B cell (primary cell): ENCODE results near the gene ARHGAP26. TPM values are rescaled to one million over a fixed set of nuclear protein-coding genes. Genes with fewer than 3 reads are reported as not detected.

Experiments
- ATAC-seq: fragments of 200-7000 bp; cut with Tn5 transposase; one replicate; pipeline ENCODE4 v1.10.0; 2021; ENCODE audit warnings: low read depth, mild to moderate bottlenecking, moderate number of reproducible peaks, moderate library complexity
- CTCF ChIA-PET: fragments of 350-600 bp; sonication (Branson Sonifier 250); formaldehyde crosslinking; loops from one replicate; lab custom pipeline; 2021; ENCODE audit warnings: antibody characterized with exemption, inconsistent platforms; lab: Charles Lee
- POLR2A ChIA-PET: fragments of 350-600 bp; sonication (Branson Sonifier 250); formaldehyde crosslinking; loops from one replicate; lab custom pipeline; 2021; ENCODE audit warnings: antibody characterized with exemption; lab: Charles Lee
- DNase-seq: peaks from one replicate; pipeline ENCODE4 v3.0.0; 2013
- H2AFZ ChIP-seq: 2 replicates; pipeline ENCODE4 v1.6.1; 2012; ENCODE audit warnings: mild to moderate bottlenecking, low read depth, low read length; ENCODE audit not compliant: insufficient read depth, poor library complexity, severe bottlenecking
- H3K27ac ChIP-seq, 2 donors: 1 replicate in 1 of 2; 2 replicates in 1 of 2; pipeline ENCODE4 v1.5.1; 2012 to 2013; ENCODE audit warnings: low read length in 2 of 2, mild to moderate bottlenecking in 2 of 2, moderate library complexity in 1 of 2
- H3K27me3 ChIP-seq, 4 experiments: fragments of 200-600 bp in 1 of 4; sonication (generic) in 1 of 4; replicated peaks in 1 of 4; 1 replicate in 2 of 4; 2 replicates in 2 of 4; pipeline versions ENCODE4 v1.6.1 to v1.7.0; 2013 to 2016; ENCODE audit warnings: low read length in 3 of 4, mild to moderate bottlenecking in 2 of 4, mixed read lengths in 1 of 4, moderate library complexity in 1 of 4; ENCODE audit not compliant: insufficient read depth in 4 of 4, control insufficient read depth in 3 of 4; ENCODE audit errors: control extremely low read depth in 1 of 4
- H3K36me3 ChIP-seq, 2 experiments: replicated peaks in 1 of 2; 1 replicate in 1 of 2; 2 replicates in 1 of 2; pipeline versions ENCODE4 v1.6.1 to v1.7.1; 2013; ENCODE audit warnings: low read length in 1 of 2; ENCODE audit not compliant: insufficient read depth in 2 of 2, control insufficient read depth in 1 of 2; ENCODE audit errors: control extremely low read depth in 1 of 2, extremely low read depth in 1 of 2
- H3K4me1 ChIP-seq, 2 donors: fragments of 200-600 bp in 1 of 2; sonication (generic) in 1 of 2; 1 replicate in 1 of 2; 2 replicates in 1 of 2; pipeline versions ENCODE4 v1.5.1 to v1.6.1; 2013 to 2017; ENCODE audit warnings: low read length in 2 of 2; ENCODE audit not compliant: control insufficient read depth in 2 of 2, insufficient read depth in 2 of 2
- H3K4me2 ChIP-seq: replicated peaks from 2 replicates; pipeline ENCODE3; 2012; ENCODE audit warnings: mild to moderate bottlenecking, low read depth, low read length; ENCODE audit not compliant: poor library complexity, severe bottlenecking
- H3K4me3 ChIP-seq, 5 experiments: fragments of 200-600 bp in 1 of 5; sonication (generic) in 1 of 5; 1 replicate in 3 of 5; 2 replicates in 2 of 5; pipeline versions ENCODE4 v1.5.1 to v1.7.0; 2011 to 2016; ENCODE audit warnings: low read length in 4 of 5, mild to moderate bottlenecking in 4 of 5, low read depth in 2 of 5, control low read depth in 1 of 5, moderate library complexity in 1 of 5; ENCODE audit not compliant: insufficient read depth in 1 of 5; ENCODE audit errors: control extremely low read depth in 1 of 5, extremely low read depth in 1 of 5
- H3K79me2 ChIP-seq: fragments of 200-600 bp; sonication (generic); one replicate; pipeline ENCODE4 v1.6.0; 2016; ENCODE audit warnings: low read length; ENCODE audit not compliant: control insufficient read depth, insufficient read depth
- H3K9ac ChIP-seq: fragments of 200-600 bp; sonication (generic); 2 replicates; pipeline ENCODE4 v1.6.1; 2017; ENCODE audit warnings: mild to moderate bottlenecking, low read length, moderate library complexity
- H3K9me3 ChIP-seq, 3 donors: one replicate each; pipeline versions ENCODE4 v1.6.1 to v1.7.1; 2013; ENCODE audit warnings: low read length in 2 of 3; ENCODE audit not compliant: control insufficient read depth in 2 of 3, insufficient read depth in 1 of 3; ENCODE audit errors: control extremely low read depth in 1 of 3
- H4K20me1 ChIP-seq: 2 replicates; pipeline ENCODE4 v1.6.0; 2012; ENCODE audit warnings: mild to moderate bottlenecking, low read length; ENCODE audit not compliant: insufficient read depth, control insufficient read depth, poor library complexity, severe bottlenecking
- H3K27ac Mint-ChIP-seq: one replicate; pipeline ENCODE4 v1.8.0; 2021; ENCODE audit warnings: mixed read lengths
- H3K27me3 Mint-ChIP-seq: one replicate; pipeline ENCODE4 v1.8.0; 2021; ENCODE audit warnings: mixed read lengths
- H3K4me1 Mint-ChIP-seq: one replicate; pipeline ENCODE4 v1.8.0; 2021; ENCODE audit warnings: mixed read lengths
- H3K4me3 Mint-ChIP-seq: one replicate; pipeline ENCODE4 v1.8.0; 2021; ENCODE audit warnings: mixed read lengths
- H3K9me3 Mint-ChIP-seq: one replicate; pipeline ENCODE4 v1.8.0; 2022; ENCODE audit warnings: mixed read lengths; ENCODE audit not compliant: insufficient read depth
- EZH2 ChIP-seq: IDR thresholded peaks from 2 replicates; pipeline ENCODE4 v1.6.1; 2012; ENCODE audit warnings: borderline replicate concordance, low read depth, mild to moderate bottlenecking, moderate library complexity, low read length; ENCODE audit not compliant: insufficient read depth, poor library complexity, severe bottlenecking
- WGBS: methylation state at CpG from one replicate; pipeline ENCODE4 v1.1.5; 2013; ENCODE audit warnings: missing lambda C conversion rate; ENCODE audit not compliant: insufficient coverage; 5-methylcytosine and 5-hydroxymethylcytosine counted together
- intact Hi-C: fragments of 100-400 bp; cut with micrococcal nuclease; formaldehyde crosslinking; loops from one replicate; pipeline ENCODE4 v1.10.0; 2022
- polyA plus RNA-seq: library from polyadenylated mRNA; depleted of rRNA; stranded (reverse); fragments of >200 nt; gene quantifications from 2 replicates; pipeline ENCODE4 v1.2.3, GENCODE V29; 2012
- total RNA-seq, 2 donors: library from RNA; stranded (reverse); fragments of 120-200 nt in 1 of 2; gene quantifications; 1 replicate in 1 of 2; 2 replicates in 1 of 2; pipeline versions ENCODE4 v1.2.3 to v1.2.4, GENCODE V29; 2013 to 2022
- TF ChIP-seq, protein P1 (sequence below): fragments of 200-600 bp; IDR thresholded peaks from one replicate; pipeline ENCODE4 v1.8.0; 2022; ENCODE audit warnings: antibody characterized with exemption, mild to moderate bottlenecking

The ARHGAP26 gene
- total and polyA plus RNA-seq, 2 donors (not counting 1 experiment from before 2014, with no cell fraction given): 1.8 to 22.5 TPM

DNA sequence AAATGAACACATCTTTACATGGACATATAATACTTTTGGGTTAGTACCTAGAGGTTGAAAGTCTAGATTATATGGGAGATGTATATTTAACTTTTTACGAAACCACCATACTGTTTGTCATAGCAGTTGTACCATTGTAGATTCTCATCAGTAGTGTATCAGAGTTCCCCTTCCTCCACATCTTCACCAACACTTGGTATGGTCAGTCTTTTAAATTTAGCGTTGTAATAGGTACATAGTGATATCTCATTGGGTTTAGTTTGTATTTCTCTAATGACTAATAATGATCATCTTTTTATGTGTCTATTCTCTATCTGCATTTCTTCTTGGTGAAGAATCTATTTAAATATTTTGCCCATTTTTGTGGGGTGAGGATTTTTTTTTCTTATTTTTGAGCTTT is 495.8 kb downstream of the ARHGAP26 start:
- ATAC-seq: no peak

GRCh38 chr5:143267186-143267585 is 497.0 kb downstream of the ARHGAP26 start:
- H4K20me1 ChIP-seq: no peaks in the 10 kb centered on the region
- H3K9me3 ChIP-seq: peaks cover 4 to 12% (median 8%) of the 10 kb centered on the region in 3 donors
- no CpG with 5 or more reads among the region's 2 CpGs for WGBS
- Mint-ChIP-seq H3K27ac (no peak overlapping the region), H3K27me3 (no peaks in the 10 kb centered on the region), H3K4me3 (no peak overlapping the region), H3K9me3 (peaks cover 18% of the 10 kb centered on the region), H3K4me1 (no peaks in the 10 kb centered on the region)
- ATAC-seq (no peak), DNase-seq (no peak)
- H3K27ac ChIP-seq: no peak overlapping the region
- H3K4me3 ChIP-seq: no peak overlapping the region
- CTCF ChIA-PET: no interaction called here
- H3K36me3 ChIP-seq: no peaks in the 10 kb centered on the region
- H3K27me3 ChIP-seq: no peaks in the 10 kb centered on the region
- intact Hi-C loops: no loop called here
- no peak overlapping the region for H3K9ac ChIP-seq
- no peak overlapping the region for H3K4me2 ChIP-seq
- H3K79me2 ChIP-seq: no peaks in the 10 kb centered on the region
- POLR2A ChIA-PET: no interaction called here
- H3K4me1 ChIP-seq: no peaks in the 10 kb centered on the region
- H2AFZ ChIP-seq: no peak overlapping the region
- no peak for TF ChIP-seq EZH2
- TF ChIP-seq, protein P1, sequence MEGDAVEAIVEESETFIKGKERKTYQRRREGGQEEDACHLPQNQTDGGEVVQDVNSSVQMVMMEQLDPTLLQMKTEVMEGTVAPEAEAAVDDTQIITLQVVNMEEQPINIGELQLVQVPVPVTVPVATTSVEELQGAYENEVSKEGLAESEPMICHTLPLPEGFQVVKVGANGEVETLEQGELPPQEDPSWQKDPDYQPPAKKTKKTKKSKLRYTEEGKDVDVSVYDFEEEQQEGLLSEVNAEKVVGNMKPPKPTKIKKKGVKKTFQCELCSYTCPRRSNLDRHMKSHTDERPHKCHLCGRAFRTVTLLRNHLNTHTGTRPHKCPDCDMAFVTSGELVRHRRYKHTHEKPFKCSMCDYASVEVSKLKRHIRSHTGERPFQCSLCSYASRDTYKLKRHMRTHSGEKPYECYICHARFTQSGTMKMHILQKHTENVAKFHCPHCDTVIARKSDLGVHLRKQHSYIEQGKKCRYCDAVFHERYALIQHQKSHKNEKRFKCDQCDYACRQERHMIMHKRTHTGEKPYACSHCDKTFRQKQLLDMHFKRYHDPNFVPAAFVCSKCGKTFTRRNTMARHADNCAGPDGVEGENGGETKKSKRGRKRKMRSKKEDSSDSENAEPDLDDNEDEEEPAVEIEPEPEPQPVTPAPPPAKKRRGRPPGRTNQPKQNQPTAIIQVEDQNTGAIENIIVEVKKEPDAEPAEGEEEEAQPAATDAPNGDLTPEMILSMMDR: no peak

More for the DNA sequence above, 495.8 kb downstream of the ARHGAP26 start:
- H3K4me3 Mint-ChIP-seq: no peak overlapping the region
- H3K4me1 Mint-ChIP-seq: no peaks in the 10 kb centered on the region
- intact Hi-C loops: no loop called here
- Histone ChIP-seq H4K20me1 (no peaks in the 10 kb centered on the region), H2AFZ (no peak overlapping the region), H3K9ac (no peak overlapping the region), H3K4me1 (no peaks in the 10 kb centered on the region), H3K36me3 (no peaks in the 10 kb centered on the region), H3K4me3 (no peak overlapping the region), H3K4me2 (no peak overlapping the region), H3K9me3 (peaks cover 4 to 12% (median 8%) of the 10 kb centered on the region in 3 donors), H3K27ac (no peak overlapping the region), H3K79me2 (no peaks in the 10 kb centered on the region), H3K27me3 (no peaks in the 10 kb centered on the region)
- no CpG with 5 or more reads among the region's 2 CpGs for WGBS
- CTCF ChIA-PET: no interaction called here
- peaks cover 18% of the 10 kb centered on the region for H3K9me3 Mint-ChIP-seq
- POLR2A ChIA-PET: no interaction called here
- no peak overlapping the region for H3K27ac Mint-ChIP-seq
- no peak for DNase-seq
- H3K27me3 Mint-ChIP-seq: no peaks in the 10 kb centered on the region
- no peak for TF ChIP-seq EZH2
- TF ChIP-seq, protein P1: no peak
